ENCODE data around the gene LRIG2. TPM values are rescaled to one million over a fixed set of nuclear protein-coding genes. Genes with fewer than 3 reads are reported as not detected.

The LRIG2 gene
- total and polyA plus RNA-seq, 2 of the 13 experiments (the other 11 are each of a cell fraction or from before 2014, with no cell fraction given), result 8.1 to 12.2 TPM

GRCh38 chr1:113072757-113073478, at the start of gene LRIG2 (continued):
- TF ChIP-seq ZNF17 (CRISPR knock-in tag; IDR thresholded peaks at IDR 0.05), result no peak
- TF ChIP-seq ZNF280D (CRISPR knock-in tag; IDR thresholded peaks at IDR 0.05), result no peak
- TF ChIP-seq ZNF878 (CRISPR knock-in tag; IDR thresholded peaks at IDR 0.05), result no peak
- no peak for TF ChIP-seq ZNF292 (CRISPR knock-in tag; IDR thresholded peaks at IDR 0.05; ENCODE audit: borderline replicate concordance, low read depth)
- TF ChIP-seq NONO (IDR thresholded peaks at IDR 0.05), result no peak
- TF ChIP-seq NONO (CRISPR knock-in tag; conservative IDR thresholded peaks at IDR 0.05), result peak; percentile 78
- TF ChIP-seq ZBTB20 (CRISPR knock-in tag; IDR thresholded peaks at IDR 0.05; ENCODE audit: borderline replicate concordance, low read depth), result no peak
- no peak for TF ChIP-seq DPF2 (CRISPR knock-in tag; IDR thresholded peaks at IDR 0.05; ENCODE audit: borderline replicate concordance, low read depth)
- no peak for TF ChIP-seq CENPT (CRISPR knock-in tag; IDR thresholded peaks at IDR 0.05; ENCODE audit: low read depth)
- TF ChIP-seq JDP2 (CRISPR knock-in tag; IDR thresholded peaks at IDR 0.05; ENCODE audit: borderline replicate concordance), result no peak
- TF ChIP-seq MBD4 (IDR thresholded peaks at IDR 0.05; ENCODE audit: borderline replicate concordance, low read length), result no peak
- no peak; the same call in 1 of the 2 replicates for TF ChIP-seq ZNF414 (CRISPR knock-in tag; IDR thresholded peaks at IDR 0.05)
- no peak for TF ChIP-seq ZNF512B (CRISPR knock-in tag; IDR thresholded peaks at IDR 0.05; ENCODE audit: borderline replicate concordance)
- TF ChIP-seq ZNF44 (CRISPR knock-in tag; IDR thresholded peaks at IDR 0.05), result peak; percentile 69; the same call in 1 of the 2 replicates
- TF ChIP-seq PITX1 (CRISPR knock-in tag; IDR thresholded peaks at IDR 0.05), result 0 out of 2 replicates have a peak, but pooled peaks have one; percentile 18
- TF ChIP-seq CHCHD3 (CRISPR knock-in tag; IDR thresholded peaks at IDR 0.05), result no peak
- no peak for TF ChIP-seq NFE2 (CRISPR knock-in tag; IDR thresholded peaks at IDR 0.05)
- no peak for TF ChIP-seq ZBTB42 (CRISPR knock-in tag; IDR thresholded peaks at IDR 0.05)
- no peak for TF ChIP-seq ZNF30 (CRISPR knock-in tag; IDR thresholded peaks at IDR 0.05)
- TF ChIP-seq RCOR2 (CRISPR knock-in tag; IDR thresholded peaks at IDR 0.05), result 0 out of 2 replicates have a peak, but pooled peaks have one; percentile 2
- peak; percentile 51 for TF ChIP-seq HNRNPH1 (optimal IDR thresholded peaks at IDR 0.05; ENCODE audit: low read depth, low read length)

Data from HepG2 (cell line).